HG02852 (cell line): Measurements from ENCODE around the gene MTHFSD.

Source experiments
- ATAC-seq: cut with Tn5 transposase; IDR thresholded peaks from one replicate; pipeline ENCODE4 v1.9.1; 2021; ENCODE audit warnings: mild to moderate bottlenecking, moderate library complexity; ENCODE audit not compliant: unreplicated experiment

The MTHFSD gene

GRCh38 chr16:86492961-86493629 lies 61.9 kb downstream of the MTHFSD start:
- ATAC-seq, result no peak

- no peak for ATAC-seq
Observed at GRCh38 chr16:86492267-86492960, 62.6 kb downstream of the MTHFSD start.

- no peak for ATAC-seq
Observed at GRCh38 chr16:86491640-86492023, 63.4 kb downstream of the MTHFSD start.

GRCh38 chr16:86490859-86491639 lies 64.0 kb downstream of the MTHFSD start:
- no peak for ATAC-seq

GRCh38 chr16:86485746-86486145 lies 69.3 kb downstream of the MTHFSD start:
- ATAC-seq, result no peak

GRCh38 chr16:86484240-86484639 lies 70.8 kb downstream of the MTHFSD start:
- ATAC-seq, result no peak

- ATAC-seq, result no peak
Observed at GRCh38 chr16:86481607-86482006, 73.4 kb downstream of the MTHFSD start.

GRCh38 chr16:86480444-86480843 lies 74.6 kb downstream of the MTHFSD start:
- no peak for ATAC-seq
